Anterior cingulate cortex (tissue), 58 donors: ENCODE data around the gene TJAP1.
A peak's percentile ranks its signal among the peaks of the same experiment; 100 is the strongest.
"Not testable (repeated sequence)": the region's sequence is repeated elsewhere in the genome, so short reads cannot be mapped to it uniquely, and the experiment has no call there.

Experiments used
- DNase-seq, 58 donors: peaks; one replicate each; lab custom pipeline; 2025; lab: John Stamatoyannopoulos, UW

The TJAP1 gene

DNA sequence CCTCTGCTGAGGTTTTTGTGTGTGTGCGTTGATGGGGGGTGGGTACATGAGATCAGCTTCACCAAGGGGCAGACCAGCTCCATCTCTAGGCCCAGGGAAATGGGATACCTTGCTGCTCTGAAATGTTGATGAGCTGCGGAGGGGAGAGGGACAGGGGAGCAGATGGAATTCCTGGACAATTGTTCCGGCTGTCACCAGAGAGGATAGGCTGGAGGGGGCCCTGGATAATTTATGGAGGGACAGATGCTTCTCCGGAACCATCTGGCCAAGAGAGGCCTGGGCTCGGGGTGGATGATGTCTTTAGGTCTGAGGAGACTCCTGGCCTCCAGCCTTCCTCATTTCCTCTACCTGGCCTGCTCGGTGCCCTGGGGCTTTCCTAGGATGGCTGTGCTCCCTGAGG lies 1.9 kb upstream of the TJAP1 start:
- DNase-seq = no peak

DNA sequence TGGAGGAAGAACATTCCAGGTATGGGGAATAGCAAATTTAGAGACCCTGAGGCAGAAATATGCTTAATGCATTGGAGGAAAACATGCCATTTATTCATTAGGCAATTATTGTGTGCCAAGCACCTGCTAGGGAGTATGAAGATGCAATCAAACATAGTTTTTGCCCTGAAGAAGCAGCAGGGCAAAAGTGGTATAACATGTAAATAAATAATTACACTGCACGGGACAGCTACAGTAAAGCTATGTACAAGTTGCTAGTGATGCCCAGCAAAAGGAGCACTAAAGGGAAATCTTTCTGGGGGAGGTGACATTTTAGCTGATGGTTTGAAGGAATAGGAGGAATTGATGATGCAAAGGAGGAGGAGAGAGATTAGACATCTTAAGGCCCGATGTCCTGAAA lies 624 bp upstream of the TJAP1 start:
- DNase-seq = no peak

DNA sequence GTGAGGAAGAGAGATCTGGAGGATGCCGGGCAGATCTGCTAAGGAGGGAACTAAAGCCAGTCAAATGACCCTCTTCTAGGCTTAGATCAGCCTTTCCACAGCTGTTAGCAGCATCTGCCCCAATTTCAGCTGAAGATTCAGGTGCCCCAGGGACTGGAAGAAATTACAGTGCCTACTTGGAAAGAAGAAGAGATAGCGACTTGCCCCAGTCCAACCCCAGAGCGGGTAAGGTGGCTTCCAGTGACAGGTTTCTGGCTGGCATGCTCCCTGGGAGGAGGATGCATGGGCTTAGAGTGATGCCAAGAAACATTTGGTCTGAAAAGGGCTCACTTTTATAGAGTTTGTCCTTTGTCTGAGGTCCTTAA lies 620 bp downstream of the TJAP1 start:
- DNase-seq = no peak

DNA sequence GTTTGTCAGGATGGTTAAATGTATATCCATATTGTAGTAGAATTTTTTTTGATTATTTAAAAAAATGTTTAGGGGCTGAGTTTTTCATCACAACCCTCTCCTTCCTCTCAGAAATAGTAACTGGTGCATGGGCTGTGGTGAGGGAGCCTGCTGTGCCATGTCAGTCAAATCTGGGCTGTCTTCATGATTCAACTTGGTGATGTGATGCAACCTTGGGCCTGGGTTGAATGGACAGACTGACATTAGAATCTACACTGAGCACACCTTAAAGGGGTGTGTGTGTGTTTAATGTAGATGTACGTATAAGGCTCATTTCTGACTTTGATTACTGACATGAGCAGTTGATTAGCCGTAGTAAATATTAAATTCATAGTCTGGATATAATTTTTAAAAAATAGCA lies 3.7 kb downstream of the TJAP1 start:
- DNase-seq = no peak

DNA sequence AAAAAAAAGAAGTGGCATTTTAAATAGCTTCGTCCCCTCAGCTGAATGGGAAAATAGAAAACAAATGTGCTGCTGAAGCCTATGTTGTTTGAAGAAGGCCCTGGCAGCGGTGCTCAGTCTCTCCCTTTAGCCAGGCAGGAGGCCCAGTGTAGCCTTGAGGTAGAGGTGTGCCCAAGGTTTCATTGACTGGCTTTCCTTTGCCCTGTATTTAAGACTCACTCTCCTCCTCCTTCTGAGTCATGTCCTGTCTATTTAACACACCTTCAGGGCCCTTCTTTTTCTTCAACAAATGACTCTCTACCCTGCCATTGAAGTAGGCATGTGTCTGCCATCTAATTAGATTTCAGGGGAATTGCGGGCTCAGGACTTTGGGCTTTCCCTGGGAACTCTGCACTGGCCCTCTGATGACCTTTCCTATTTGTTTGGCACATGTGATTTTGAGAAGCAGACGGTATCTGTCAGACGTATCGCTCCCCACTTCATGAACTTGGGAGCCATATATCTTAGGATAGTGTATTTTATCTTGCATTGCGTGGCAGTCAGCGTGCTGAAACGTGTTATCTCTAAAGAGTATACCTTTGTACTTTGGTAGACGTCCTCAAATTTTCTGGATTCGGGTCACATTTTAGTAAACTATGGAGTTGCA lies 4.3 kb downstream of the TJAP1 start:
- DNase-seq = no peak

DNA sequence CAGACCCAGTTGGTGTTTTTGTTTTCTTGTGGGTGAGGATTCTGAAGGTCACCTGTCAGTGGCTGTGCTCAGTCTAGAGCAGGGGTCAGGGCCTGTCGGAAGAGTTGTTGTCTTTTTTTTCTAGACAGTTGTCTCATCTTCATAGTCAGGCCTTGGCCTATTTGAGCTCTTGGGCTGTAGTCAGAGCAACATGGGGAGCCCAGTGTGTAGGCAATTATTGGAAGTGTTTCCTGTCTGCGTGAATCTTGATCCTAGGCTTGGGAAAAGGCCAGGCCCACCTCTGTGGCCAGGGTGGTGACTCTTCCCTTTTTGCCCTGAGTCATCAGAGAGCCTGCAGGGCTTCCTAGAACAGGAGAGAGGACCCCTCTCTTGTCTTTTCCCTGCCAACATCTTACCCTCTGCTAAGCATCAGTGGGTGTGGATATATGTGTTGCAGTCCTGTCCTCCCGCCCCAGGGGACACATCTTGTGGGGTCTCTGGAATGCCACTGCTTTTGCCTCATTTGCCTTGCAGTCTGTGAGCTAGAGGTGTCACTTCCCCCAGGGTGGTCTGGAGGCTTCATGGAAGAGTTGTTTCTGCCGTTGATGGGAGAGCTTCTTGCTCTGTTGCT lies 11.4 kb downstream of the TJAP1 start:
- DNase-seq = no peak

DNA sequence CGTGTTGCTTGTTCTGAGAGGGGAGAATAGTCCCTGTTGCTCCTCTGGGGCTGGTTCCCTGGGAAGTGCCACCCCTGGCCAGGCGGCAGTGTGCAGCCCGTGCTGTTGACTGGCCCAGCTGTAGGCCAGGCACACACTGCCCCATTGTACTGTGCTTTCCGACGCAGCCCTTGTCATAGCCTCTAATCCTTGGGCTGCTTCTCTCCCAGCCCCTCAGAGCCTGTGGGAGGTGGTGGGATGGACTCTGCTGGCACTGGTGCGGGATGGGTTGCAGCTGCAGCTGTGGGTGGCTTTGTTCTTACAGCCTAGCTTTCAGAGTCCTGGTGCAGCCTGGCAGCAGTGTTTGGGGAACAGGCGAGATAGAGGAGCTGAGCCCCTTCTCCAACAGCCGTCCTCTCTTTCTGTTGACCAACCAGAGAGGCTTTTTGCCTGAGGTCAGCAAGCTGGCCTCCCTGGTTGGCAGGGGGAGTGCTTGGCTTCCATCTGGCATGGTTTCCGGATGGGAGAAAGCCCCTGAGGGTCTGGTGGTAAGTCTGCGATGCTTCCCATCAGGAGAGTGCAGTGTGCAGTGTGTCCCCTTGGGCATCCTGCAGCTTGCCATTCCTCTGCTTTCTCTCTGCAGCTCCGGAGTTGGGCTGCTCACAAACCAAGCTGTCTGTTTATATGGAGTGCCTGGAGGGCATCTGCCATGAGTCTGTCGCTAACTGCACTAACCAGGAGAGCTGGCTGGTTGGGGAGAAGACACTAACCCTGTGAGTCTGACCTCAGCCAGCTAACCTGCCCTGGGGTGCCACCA lies 12.1 kb downstream of the TJAP1 start:
- DNase-seq = peak in 57 of 58 donors; percentile 37 to 98 (median 86)

DNA sequence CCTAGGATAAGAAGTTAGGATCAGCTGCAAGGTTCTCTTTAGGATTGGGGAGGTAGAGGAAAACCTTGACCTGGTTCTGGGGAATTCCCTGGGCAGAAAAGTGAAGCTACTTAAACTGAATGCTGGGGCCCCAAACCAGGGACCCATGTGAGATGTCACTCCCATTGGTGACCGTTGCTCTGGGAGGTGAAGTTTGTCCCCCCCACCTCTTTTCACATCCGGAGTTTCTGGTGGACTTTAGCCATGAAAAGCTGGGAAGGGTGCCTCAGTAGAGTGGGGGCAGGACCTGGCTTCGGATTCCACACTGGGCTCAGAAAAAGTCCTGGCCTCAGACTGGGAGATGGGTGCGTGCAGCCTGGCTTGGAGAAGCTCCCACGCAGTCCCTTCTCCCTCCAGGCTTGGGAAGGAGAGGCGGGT lies 13.2 kb downstream of the TJAP1 start:
- peak in 7 of 58 donors; percentile 30 to 62 (median 39) for DNase-seq

DNA sequence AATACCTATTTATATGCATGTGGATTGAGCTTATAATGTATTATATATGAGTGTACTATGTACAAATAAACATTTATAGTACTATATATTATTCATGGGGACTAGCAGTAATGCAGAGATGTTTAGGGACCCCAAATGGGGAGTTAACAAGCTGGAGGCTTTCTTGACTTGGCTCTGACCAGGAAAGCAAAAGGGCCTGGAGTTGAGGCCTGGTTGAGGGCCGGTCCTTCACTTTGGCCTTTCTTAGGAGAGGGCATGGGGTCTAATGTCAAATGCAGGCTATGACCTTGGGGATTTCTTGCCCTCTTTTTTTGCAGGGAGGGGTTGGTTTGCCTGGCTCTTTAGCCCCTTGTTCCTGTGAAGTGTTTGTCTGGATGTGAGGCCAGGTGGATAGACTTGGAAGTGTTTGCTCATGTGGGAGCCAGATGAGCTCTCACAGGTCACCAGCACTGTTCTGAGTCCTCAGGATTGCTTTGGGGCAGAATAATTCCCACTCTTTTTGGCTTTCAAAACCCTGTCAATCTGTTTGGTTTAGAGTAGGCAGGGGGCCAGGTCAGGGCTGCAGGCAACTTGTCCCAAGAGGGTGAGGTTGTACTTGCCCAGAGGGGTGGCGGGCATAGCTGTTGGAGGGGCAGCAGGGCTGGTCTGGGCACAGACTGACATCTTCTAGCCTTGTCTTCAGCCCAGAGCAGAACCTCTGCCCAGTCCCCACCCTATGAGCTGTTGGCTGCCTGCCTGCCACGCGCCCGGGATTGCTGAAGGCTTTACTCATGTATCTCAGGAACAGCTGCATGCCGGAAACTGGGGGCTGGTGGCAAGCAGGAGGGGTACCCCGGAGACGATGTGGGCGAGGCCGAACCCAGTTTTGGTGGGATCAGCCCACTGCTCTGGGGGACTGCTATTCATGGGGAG lies 14.6 kb downstream of the TJAP1 start:
- DNase-seq = peak in 56 of 58 donors; percentile 40 to 94 (median 82)

DNA sequence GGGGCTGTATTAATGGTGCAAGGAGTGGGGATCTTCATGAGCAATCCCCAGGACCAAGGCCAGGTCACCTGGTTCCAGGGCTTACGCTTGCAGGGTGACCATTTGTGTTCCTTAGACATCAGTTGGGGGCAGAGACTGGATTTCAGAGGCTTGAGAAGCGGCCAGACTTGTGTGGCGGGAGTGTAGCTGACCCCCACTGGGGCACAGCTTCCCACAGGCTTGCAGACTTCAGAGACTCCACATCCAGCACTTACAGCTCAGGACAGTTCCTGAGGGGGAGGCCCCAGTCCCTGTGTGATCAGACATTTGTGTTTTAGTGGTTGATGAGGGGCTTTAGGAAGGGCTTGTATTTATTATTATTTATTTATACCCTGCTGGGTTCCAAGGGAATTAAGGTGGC lies 15.3 kb downstream of the TJAP1 start:
- peak in 3 of 58 donors; percentile 40 to 59 (median 55) for DNase-seq

DNA sequence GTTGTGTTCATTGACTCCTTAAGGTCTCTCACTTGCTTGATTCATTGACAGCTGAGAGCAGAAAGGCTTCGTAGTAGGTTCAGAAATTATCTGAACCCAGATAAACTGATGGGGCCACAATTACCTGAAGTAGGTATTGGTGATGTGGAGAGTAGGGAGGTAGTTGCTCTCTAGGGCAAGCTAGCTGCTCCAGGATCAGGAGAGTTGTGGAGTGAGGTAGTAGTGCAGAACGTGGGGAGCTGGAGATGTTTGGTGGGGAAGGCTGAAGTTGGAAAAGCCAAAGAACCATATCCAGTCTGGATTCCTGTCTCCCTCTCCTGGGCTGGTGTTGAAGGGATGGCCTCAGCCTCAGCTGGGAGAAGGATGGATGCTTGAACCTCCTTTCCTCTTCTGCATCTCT lies 15.9 kb downstream of the TJAP1 start:
- no peak for DNase-seq

DNA sequence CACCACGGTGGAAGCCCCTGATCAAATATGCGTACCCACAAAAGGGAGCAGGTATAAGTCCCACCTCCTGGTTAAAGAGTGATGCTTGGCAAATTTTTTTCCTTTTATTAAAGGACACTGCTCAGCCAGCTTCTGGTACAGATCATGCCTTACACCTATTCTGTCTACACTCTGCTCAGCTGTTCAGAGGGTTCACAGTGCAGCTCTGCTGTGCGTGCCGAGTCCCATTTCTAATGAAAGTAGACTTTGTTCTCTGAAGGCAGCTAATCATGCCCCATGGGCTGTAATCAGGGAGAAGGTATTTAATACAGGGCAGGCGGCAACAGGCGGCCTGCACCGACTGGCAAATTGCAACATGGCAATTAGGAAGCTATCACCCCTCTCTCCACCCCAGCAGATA lies 16.5 kb downstream of the TJAP1 start:
- peak in 5 of 58 donors; percentile 18 to 55 (median 21) for DNase-seq

DNA sequence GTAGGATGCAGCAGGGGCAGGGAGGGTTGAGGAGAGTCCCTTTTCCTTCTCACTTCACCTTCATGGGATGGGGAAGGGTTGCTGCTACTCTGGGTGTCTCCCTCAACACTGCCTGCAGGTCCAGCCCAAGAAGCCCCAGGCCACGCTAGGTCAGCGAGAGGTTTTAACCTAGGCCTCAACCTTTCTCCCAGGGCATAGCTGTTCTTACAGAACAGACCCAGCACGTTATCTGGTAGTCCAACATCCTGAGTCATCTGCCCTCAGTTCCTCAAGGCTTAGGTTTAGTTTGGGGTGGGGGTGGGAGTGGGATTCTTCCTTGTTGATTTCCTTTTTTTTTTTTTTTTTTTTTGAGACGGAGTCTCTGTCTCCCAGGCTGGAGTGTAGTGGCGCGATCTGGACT lies 17.0 kb downstream of the TJAP1 start:
- DNase-seq = no peak

DNA sequence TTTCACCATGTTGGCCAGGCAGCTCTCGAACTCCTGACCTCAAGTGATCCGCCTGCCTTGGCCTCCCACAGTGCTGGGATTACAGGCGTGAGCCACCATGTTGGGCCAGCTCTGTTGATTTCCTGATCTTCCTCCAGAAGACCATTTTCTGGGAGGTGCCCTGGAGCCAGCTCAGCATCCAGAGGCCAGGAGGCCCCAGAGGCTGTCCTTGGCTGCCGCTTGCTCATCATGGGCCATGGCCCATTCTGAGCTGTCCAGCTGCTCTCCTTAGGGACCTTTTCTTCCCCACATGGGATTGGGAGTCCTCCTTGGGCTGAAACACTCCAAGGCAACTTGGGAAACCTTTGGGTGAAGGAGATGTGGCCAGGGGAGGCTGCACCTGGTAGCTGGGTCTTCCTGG lies 17.4 kb downstream of the TJAP1 start:
- no peak for DNase-seq

DNA sequence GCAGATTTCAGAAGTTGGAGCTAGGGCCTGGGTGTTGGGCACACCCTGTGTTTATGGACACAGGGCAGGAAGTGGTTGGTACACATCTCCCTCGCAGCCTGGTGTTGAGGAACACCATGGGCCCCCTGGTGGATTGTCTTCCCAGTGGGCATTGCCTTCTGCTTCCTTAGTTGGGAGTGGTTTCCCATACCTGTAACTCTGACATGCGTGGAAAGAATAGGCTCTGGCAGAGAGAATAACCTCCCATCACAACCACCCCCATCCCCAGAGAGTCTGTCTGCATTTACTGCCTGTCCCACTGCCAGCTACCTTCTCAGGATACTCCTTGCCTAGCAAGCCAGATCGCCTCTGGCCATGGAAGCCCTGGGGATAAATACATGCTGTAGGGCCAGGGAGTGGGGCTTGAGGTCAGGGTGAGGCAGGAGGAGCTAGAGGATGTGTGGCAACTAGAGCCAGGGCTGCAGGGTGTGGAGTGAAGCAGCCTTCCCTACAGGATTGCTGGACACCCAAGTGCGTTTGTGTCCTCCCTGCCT lies 18.1 kb downstream of the TJAP1 start:
- no peak for DNase-seq

DNA sequence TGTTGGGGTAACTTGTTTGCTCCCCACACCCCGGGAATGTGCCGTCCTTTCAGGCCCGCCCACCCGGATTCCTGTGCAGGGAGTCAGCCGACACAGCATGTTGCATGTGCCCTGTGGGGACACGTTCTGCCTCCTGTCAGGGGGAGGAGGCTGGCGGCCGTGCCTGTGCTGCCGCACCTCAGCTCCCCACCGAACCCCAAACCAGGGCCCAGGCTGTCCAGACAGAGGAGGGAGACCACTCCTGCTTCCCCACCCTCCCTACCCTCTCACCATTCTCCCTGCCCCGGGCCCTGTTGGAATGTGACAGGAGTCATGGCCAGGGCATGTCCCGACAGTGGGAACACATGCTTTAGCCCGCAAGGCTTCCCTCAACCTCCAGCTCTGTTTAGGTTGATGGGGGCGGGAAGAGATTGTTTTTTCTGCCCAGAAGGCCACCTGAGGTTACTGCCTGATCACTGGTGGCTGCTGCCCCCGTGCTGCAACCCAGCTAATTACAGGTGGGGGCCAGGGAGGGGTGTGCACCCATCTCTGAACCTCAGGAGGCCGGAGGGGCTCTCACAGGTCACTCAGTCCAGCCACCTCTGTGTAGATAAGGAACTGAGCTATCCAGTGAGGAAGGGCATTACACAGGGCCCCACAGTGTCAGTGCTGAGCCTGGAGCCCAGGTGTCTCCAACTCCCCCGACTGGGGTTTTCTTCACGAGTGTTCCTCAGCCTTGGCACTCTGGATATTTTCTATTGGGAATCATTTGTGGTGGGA lies 19.2 kb downstream of the TJAP1 start:
- peak in 14 of 58 donors; percentile 12 to 48 (median 31) for DNase-seq

DNA sequence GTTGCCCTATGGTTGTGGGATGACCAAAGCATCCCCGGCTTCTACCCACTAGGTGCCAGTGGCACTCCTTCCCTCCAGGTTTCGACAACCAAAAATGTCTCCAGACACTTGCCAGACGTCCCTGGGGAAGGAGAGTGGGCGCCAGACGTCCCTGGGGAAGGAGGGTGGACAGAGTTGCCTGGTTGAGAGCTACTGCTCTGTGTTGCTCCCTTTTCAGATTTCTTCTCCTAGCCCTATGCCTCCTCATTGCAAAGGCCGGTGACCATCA lies 19.7 kb downstream of the TJAP1 start:
- DNase-seq = no peak

DNA sequence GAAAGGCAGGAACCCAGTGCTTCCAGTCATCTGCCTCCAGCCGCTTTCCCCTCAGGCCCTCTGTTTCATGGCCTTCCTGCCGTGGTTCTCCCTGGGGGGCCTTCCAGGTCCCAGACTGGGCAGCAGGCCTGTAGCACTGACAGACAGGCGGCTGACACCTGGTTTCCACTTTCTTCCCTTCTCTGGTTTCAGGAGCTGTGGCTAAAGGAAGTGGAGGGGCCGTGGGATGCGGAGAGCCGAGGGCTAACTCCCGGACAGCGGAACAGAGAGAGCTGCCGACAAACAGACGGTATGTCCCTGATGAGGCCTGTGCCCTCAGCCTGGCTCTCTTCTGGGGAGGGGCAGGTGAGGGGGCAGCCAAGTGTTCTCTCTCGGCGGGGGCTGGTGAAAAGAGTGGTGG lies 20.3 kb downstream of the TJAP1 start:
- no peak for DNase-seq

DNA sequence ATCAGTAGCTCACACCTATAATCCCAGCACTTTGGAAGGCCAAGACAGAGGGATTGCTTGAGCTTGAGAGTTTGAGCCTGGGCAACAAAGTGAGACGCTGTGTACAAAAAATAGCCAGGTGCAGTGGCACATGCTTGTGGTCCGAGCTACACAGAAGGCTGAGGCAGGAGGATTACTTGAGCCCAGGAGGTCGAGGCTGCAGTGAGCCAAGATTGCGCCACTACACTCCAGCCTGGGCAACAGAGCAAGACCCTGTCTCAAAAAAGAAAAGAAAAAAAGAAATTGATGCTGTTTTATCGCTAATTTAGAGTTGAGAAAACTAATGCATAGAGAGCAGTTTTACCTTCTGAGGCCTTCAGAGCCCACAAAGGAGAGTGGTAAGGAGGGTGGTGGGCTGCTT lies 20.9 kb downstream of the TJAP1 start:
- not testable (repeated sequence) for DNase-seq
